ENCODE results near the gene RASSF7. TPM values are rescaled to one million over a fixed set of nuclear protein-coding genes. Genes with fewer than 3 reads are reported as not detected.

Gene RASSF7
- total RNA-seq, 1 experiment from 2014 or later = 58.6 TPM

GRCh38 chr11:541433-541885, 19.3 kb upstream of the RASSF7 start:
- H3K9ac ChIP-seq (ENCODE audit: low read length) = no peak overlapping the region
- peaks cover 7% of the 10 kb centered on the region for H3K4me1 ChIP-seq (ENCODE audit: insufficient read depth, low read length)
- H3K36me3 ChIP-seq (ENCODE audit: low read depth, low read length) = no peaks in the 10 kb centered on the region
- intact Hi-C loops (cut with micrococcal nuclease) = no loop called here
- H3K4me2 ChIP-seq (ENCODE audit: low read length) = no peak overlapping the region
- no peak overlapping the region for H3K27ac ChIP-seq (ENCODE audit: low read length)
- no peaks in the 10 kb centered on the region for H3F3A ChIP-seq (ENCODE audit: low read length, unreplicated experiment)
- H3K9me3 ChIP-seq (ENCODE audit: low read length) = no peaks in the 10 kb centered on the region
- no peaks in the 10 kb centered on the region for H3K79me2 ChIP-seq (ENCODE audit: low read length)
- H3K27me3 ChIP-seq (ENCODE audit: low read length) = no peaks in the 10 kb centered on the region
- CTCF ChIA-PET = no interaction called here
- no peak overlapping the region for H3K4me3 ChIP-seq (ENCODE audit: low read length)
- H3K9me2 ChIP-seq (replicated peaks; ENCODE audit: low read length) = no peaks in the 10 kb centered on the region
- TF ChIP-seq EZH2phosphoT487 (IDR thresholded peaks at IDR 0.05; ENCODE audit: borderline replicate concordance, low read length) = no peak
- H4K20me1 ChIP-seq (ENCODE audit: low read length) = no peaks in the 10 kb centered on the region
- DNase-seq (no peak), ATAC-seq (no peak)
- POLR2A ChIA-PET (ENCODE audit: unreplicated experiment) = no interaction called here
- no TSS peak for BruUV-seq (replicated peaks)
- H2AFZ ChIP-seq (ENCODE audit: low read length) = no peak overlapping the region

DNA sequence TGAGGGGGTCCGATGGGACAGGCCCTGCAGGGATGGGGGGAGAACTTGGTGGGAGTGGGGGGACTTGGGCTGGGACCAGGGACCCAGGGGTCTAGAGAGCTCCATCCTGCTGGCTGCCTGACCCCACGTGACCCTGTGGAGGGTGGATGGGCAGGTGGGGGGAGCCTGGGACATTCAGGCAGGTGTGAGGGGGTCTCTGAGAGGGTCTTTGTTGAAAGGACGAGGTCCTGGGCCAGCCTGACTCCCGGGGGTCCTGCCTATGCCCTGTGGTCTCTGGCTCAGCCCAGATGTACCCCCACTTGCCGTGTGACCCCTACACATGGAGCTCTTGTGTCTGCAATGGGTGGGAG, 16.0 kb upstream of the RASSF7 start:
- Histone ChIP-seq H2AFZ (ENCODE audit: low read length) (no peak overlapping the region), H3K27ac (ENCODE audit: low read length) (no peak overlapping the region), H3K9ac (ENCODE audit: low read length) (no peak overlapping the region), H3K9me2 (replicated peaks; ENCODE audit: low read length) (no peaks in the 10 kb centered on the region), H3K27me3 (ENCODE audit: low read length) (no peaks in the 10 kb centered on the region), H3K4me3 (ENCODE audit: low read length) (no peak overlapping the region), H3K79me2 (ENCODE audit: low read length) (no peaks in the 10 kb centered on the region), H3K4me1 (ENCODE audit: insufficient read depth, low read length) (no peaks in the 10 kb centered on the region), H3K4me2 (ENCODE audit: low read length) (no peak overlapping the region), H3K36me3 (ENCODE audit: low read depth, low read length) (no peaks in the 10 kb centered on the region), H3K9me3 (ENCODE audit: low read length) (no peaks in the 10 kb centered on the region), H3F3A (ENCODE audit: low read length, unreplicated experiment) (no peaks in the 10 kb centered on the region), H4K20me1 (ENCODE audit: low read length) (no peaks in the 10 kb centered on the region)
- no peak for ATAC-seq
- CTCF ChIA-PET = no interaction called here
- intact Hi-C loops (cut with micrococcal nuclease) = no loop called here
- no peak for TF ChIP-seq EZH2 (IDR thresholded peaks at IDR 0.05; ENCODE audit: low read length, unreplicated experiment)
- TF ChIP-seq EZH2phosphoT487 (IDR thresholded peaks at IDR 0.05; ENCODE audit: borderline replicate concordance, low read length) = no peak
- no peak for TF ChIP-seq CTCF (conservative IDR thresholded peaks at IDR 0.05; ENCODE audit: low read depth, low read length)
- BruUV-seq (replicated peaks) = no TSS peak
- POLR2A ChIA-PET (ENCODE audit: unreplicated experiment) = interaction anchor here (0.5 kb wide), 1 partner anchor 31 kb away, joined by 4 read pairs; no protein-coding TSS in a partner anchor
- no peak for DNase-seq

DNA sequence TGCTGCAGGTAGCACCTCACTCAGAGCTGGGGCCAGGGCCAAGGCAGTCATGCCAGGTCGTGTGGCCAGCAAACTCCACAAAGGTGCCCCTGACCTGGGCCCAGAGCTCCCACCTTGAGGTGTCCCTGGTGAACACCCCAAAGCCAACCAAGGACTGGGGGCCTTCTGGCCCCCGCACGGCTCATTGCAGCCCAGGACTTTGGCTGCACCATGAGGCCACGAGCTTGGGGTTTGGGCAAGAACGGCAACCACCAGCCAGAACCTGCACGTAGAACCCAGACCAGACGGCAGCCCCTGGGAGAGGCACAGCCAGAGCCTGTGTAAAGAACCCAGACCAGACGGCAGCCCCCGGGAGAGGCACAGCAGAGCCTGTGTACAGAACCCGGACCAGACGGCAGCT, 15.6 kb upstream of the RASSF7 start:
- intact Hi-C loops (cut with micrococcal nuclease) = no loop called here
- H2AFZ ChIP-seq (ENCODE audit: low read length) = no peak overlapping the region
- CTCF ChIA-PET = no interaction called here
- no peaks in the 10 kb centered on the region for H3K27me3 ChIP-seq (ENCODE audit: low read length)
- ATAC-seq (no peak), DNase-seq (no peak)
- no peak overlapping the region for H3K4me3 ChIP-seq (ENCODE audit: low read length)
- no peaks in the 10 kb centered on the region for H3K9me2 ChIP-seq (replicated peaks; ENCODE audit: low read length)
- BruUV-seq (replicated peaks) = no TSS peak
- POLR2A ChIA-PET (ENCODE audit: unreplicated experiment) = interaction anchor here (0.5 kb wide), 1 partner anchor 30 kb away, joined by 4 read pairs; no protein-coding TSS in a partner anchor
- no peak overlapping the region for H3K27ac ChIP-seq (ENCODE audit: low read length)
- H3F3A ChIP-seq (ENCODE audit: low read length, unreplicated experiment) = no peaks in the 10 kb centered on the region
- no peaks in the 10 kb centered on the region for H3K79me2 ChIP-seq (ENCODE audit: low read length)
- no peaks in the 10 kb centered on the region for H4K20me1 ChIP-seq (ENCODE audit: low read length)
- no peaks in the 10 kb centered on the region for H3K4me1 ChIP-seq (ENCODE audit: insufficient read depth, low read length)
- H3K36me3 ChIP-seq (ENCODE audit: low read depth, low read length) = no peaks in the 10 kb centered on the region
- no peak overlapping the region for H3K4me2 ChIP-seq (ENCODE audit: low read length)
- TF ChIP-seq EZH2 (IDR thresholded peaks at IDR 0.05; ENCODE audit: low read length, unreplicated experiment) (no peak), EZH2phosphoT487 (IDR thresholded peaks at IDR 0.05; ENCODE audit: borderline replicate concordance, low read length) (no peak), CTCF (conservative IDR thresholded peaks at IDR 0.05; ENCODE audit: low read depth, low read length) (no peak)
- H3K9me3 ChIP-seq (ENCODE audit: low read length) = no peaks in the 10 kb centered on the region
- no peak overlapping the region for H3K9ac ChIP-seq (ENCODE audit: low read length)
